ENCODE results near the gene C1orf174.

C1orf174 gene

GRCh38 chr1:3893190-3893589, 6.9 kb downstream of the C1orf174 start:
- Histone ChIP-seq H3K9me2 (replicated peaks; ENCODE audit: insufficient read depth, low read length) (no peaks in the 10 kb centered on the region), H3K79me2 (ENCODE audit: low read length) (peaks cover 50% of the 10 kb centered on the region), H3K4me3 (ENCODE audit: low read length) (no peak overlapping the region), H3K27ac (ENCODE audit: low read length) (no peak overlapping the region), H2AFZ (ENCODE audit: low read length) (no peak overlapping the region), H3K4me1 (ENCODE audit: low read length) (no peaks in the 10 kb centered on the region), H3K4me2 (ENCODE audit: low read depth, low read length) (no peak overlapping the region), H3K27me3 (replicated peaks; ENCODE audit: insufficient read depth, low read length) (no peaks in the 10 kb centered on the region), H3K9ac (ENCODE audit: low read length) (no peak overlapping the region), H3K9me3 (replicated peaks; ENCODE audit: insufficient read depth, low read length) (no peaks in the 10 kb centered on the region), H3K36me3 (replicated peaks; ENCODE audit: insufficient read depth, low read length) (no peaks in the 10 kb centered on the region; the same call in 1 of the 2 replicates), H3F3A (ENCODE audit: insufficient read depth, low read length) (no peaks in the 10 kb centered on the region), H4K20me1 (ENCODE audit: insufficient read depth, low read length) (no peaks in the 10 kb centered on the region)
- no peak for TF ChIP-seq CTCF (IDR thresholded peaks at IDR 0.05; ENCODE audit: low read length)
- DNase-seq: no peak

DNA sequence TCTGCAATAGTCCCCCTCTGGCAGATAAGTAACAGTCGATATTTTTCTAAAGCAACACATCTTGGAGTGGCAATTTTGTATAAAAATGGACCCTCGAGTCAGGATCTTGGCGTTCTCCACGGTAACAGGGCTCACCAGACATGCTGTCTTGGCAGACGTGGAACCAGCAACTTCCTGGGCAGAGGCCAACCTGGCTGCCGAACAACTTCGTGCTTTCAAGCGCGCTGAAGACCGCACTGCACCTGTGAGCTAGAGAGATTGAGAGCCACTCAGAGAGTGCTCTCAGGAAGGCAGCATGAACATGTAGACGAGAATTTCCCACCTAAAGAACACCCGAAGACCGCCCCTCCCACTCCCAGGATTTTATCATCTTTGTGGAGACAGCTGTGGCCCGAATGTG, 7.3 kb downstream of the C1orf174 start:
- no peak overlapping the region for H3K27ac ChIP-seq (ENCODE audit: low read length)
- H3F3A ChIP-seq (ENCODE audit: insufficient read depth, low read length): no peaks in the 10 kb centered on the region
- no peak overlapping the region for H3K4me3 ChIP-seq (ENCODE audit: low read length)
- no peak overlapping the region for H3K9ac ChIP-seq (ENCODE audit: low read length)
- no peaks in the 10 kb centered on the region for H3K4me1 ChIP-seq (ENCODE audit: low read length)
- no peaks in the 10 kb centered on the region for H4K20me1 ChIP-seq (ENCODE audit: insufficient read depth, low read length)
- DNase-seq: no peak
- TF ChIP-seq EZH2phosphoT487 (IDR thresholded peaks at IDR 0.05; ENCODE audit: low read length): no peak
- no peak for TF ChIP-seq CTCF (IDR thresholded peaks at IDR 0.05; ENCODE audit: low read length)
- TF ChIP-seq EZH2 (optimal IDR thresholded peaks at IDR 0.05; ENCODE audit: low read depth, low read length): no peak
- no peaks in the 10 kb centered on the region; the same call in 1 of the 2 replicates for H3K36me3 ChIP-seq (replicated peaks; ENCODE audit: insufficient read depth, low read length)
- H3K9me2 ChIP-seq (replicated peaks; ENCODE audit: insufficient read depth, low read length): no peaks in the 10 kb centered on the region
- H3K79me2 ChIP-seq (ENCODE audit: low read length): peaks cover 46% of the 10 kb centered on the region
- no peaks in the 10 kb centered on the region for H3K27me3 ChIP-seq (replicated peaks; ENCODE audit: insufficient read depth, low read length)
- H2AFZ ChIP-seq (ENCODE audit: low read length): no peak overlapping the region
- H3K9me3 ChIP-seq (replicated peaks; ENCODE audit: insufficient read depth, low read length): no peaks in the 10 kb centered on the region
- H3K4me2 ChIP-seq (ENCODE audit: low read depth, low read length): no peak overlapping the region

- no peaks in the 10 kb centered on the region for H3K9me3 ChIP-seq (replicated peaks; ENCODE audit: insufficient read depth, low read length)
- H3K27ac ChIP-seq (ENCODE audit: low read length): no peak overlapping the region
- no peak for DNase-seq
- no peak overlapping the region for H2AFZ ChIP-seq (ENCODE audit: low read length)
- no peak for TF ChIP-seq EZH2 (optimal IDR thresholded peaks at IDR 0.05; ENCODE audit: low read depth, low read length)
- no peaks in the 10 kb centered on the region for H3K27me3 ChIP-seq (replicated peaks; ENCODE audit: insufficient read depth, low read length)
- no peaks in the 10 kb centered on the region for H3F3A ChIP-seq (ENCODE audit: insufficient read depth, low read length)
- H3K4me1 ChIP-seq (ENCODE audit: low read length): no peaks in the 10 kb centered on the region
- H3K9me2 ChIP-seq (replicated peaks; ENCODE audit: insufficient read depth, low read length): no peaks in the 10 kb centered on the region
- H3K4me2 ChIP-seq (ENCODE audit: low read depth, low read length): no peak overlapping the region
- H3K79me2 ChIP-seq (ENCODE audit: low read length): peaks cover 32% of the 10 kb centered on the region
- no peak overlapping the region for H3K9ac ChIP-seq (ENCODE audit: low read length)
- H3K4me3 ChIP-seq (ENCODE audit: low read length): no peak overlapping the region
- no peaks in the 10 kb centered on the region for H4K20me1 ChIP-seq (ENCODE audit: insufficient read depth, low read length)
- no peaks in the 10 kb centered on the region; the same call in 1 of the 2 replicates for H3K36me3 ChIP-seq (replicated peaks; ENCODE audit: insufficient read depth, low read length)
Observed at GRCh38 chr1:3891329-3891865, 8.7 kb downstream of the C1orf174 start.

- Histone ChIP-seq H2AFZ (ENCODE audit: low read length) (no peak overlapping the region), H3K36me3 (replicated peaks; ENCODE audit: insufficient read depth, low read length) (no peaks in the 10 kb centered on the region; the same call in 1 of the 2 replicates), H3K4me3 (ENCODE audit: low read length) (no peak overlapping the region), H3K9ac (ENCODE audit: low read length) (no peak overlapping the region), H3K4me2 (ENCODE audit: low read depth, low read length) (no peak overlapping the region), H4K20me1 (ENCODE audit: insufficient read depth, low read length) (no peaks in the 10 kb centered on the region), H3K79me2 (ENCODE audit: low read length) (peaks cover 25% of the 10 kb centered on the region), H3K27me3 (replicated peaks; ENCODE audit: insufficient read depth, low read length) (no peaks in the 10 kb centered on the region), H3K27ac (ENCODE audit: low read length) (no peak overlapping the region), H3F3A (ENCODE audit: insufficient read depth, low read length) (no peaks in the 10 kb centered on the region), H3K4me1 (ENCODE audit: low read length) (no peaks in the 10 kb centered on the region), H3K9me2 (replicated peaks; ENCODE audit: insufficient read depth, low read length) (no peaks in the 10 kb centered on the region), H3K9me3 (replicated peaks; ENCODE audit: insufficient read depth, low read length) (no peaks in the 10 kb centered on the region)
- no peak for TF ChIP-seq CTCF (IDR thresholded peaks at IDR 0.05; ENCODE audit: low read length)
- TF ChIP-seq EZH2 (optimal IDR thresholded peaks at IDR 0.05; ENCODE audit: low read depth, low read length): no peak
- TF ChIP-seq EZH2phosphoT487 (IDR thresholded peaks at IDR 0.05; ENCODE audit: low read length): no peak
- DNase-seq: no peak
Observed at GRCh38 chr1:3890389-3891328, 9.4 kb downstream of the C1orf174 start.

All from MM.1S (cell line).